NB4 (cell line): ENCODE data around the gene ITPK1.

Experiments
- MAX ChIP-seq: IDR thresholded peaks from 2 replicates; pipeline ENCODE4 v1.6.1; 2011; ENCODE audit warnings: low read depth, low read length
- MYC ChIP-seq: IDR thresholded peaks from 2 replicates; pipeline ENCODE4 v1.6.1; 2011; ENCODE audit warnings: low read depth, low read length
- POLR2A ChIP-seq: IDR thresholded peaks from 2 replicates; pipeline ENCODE4 v1.6.1; 2011; ENCODE audit warnings: mild to moderate bottlenecking; ENCODE audit not compliant: insufficient read length; ENCODE audit errors: extremely low read depth
- TF ChIP-seq, protein P1 (sequence below): IDR thresholded peaks from one replicate; pipeline ENCODE4 v1.5.1; 2012; ENCODE audit warnings: low read depth, low read length

DNA sequence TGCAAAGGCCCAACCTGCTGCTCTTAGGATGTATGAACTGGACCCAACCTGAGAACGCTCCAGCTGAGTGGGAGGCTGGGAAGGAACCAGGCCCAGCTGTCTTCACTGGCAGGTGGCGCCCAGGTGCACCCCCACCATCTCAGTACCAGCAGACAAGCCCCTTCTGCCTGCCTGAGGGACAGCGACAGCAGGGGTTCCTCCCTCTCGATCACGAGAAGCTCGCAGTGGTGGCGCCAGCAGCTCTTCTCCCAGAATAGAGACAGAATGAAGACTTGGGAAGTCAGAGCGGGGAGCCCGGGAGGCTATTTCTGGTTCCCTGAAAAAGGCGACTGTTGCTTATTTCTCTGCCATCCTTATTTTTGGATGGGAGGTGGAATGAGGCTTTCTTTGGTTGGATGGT is 146.3 kb downstream of the ITPK1 start:
- TF ChIP-seq, protein P1, sequence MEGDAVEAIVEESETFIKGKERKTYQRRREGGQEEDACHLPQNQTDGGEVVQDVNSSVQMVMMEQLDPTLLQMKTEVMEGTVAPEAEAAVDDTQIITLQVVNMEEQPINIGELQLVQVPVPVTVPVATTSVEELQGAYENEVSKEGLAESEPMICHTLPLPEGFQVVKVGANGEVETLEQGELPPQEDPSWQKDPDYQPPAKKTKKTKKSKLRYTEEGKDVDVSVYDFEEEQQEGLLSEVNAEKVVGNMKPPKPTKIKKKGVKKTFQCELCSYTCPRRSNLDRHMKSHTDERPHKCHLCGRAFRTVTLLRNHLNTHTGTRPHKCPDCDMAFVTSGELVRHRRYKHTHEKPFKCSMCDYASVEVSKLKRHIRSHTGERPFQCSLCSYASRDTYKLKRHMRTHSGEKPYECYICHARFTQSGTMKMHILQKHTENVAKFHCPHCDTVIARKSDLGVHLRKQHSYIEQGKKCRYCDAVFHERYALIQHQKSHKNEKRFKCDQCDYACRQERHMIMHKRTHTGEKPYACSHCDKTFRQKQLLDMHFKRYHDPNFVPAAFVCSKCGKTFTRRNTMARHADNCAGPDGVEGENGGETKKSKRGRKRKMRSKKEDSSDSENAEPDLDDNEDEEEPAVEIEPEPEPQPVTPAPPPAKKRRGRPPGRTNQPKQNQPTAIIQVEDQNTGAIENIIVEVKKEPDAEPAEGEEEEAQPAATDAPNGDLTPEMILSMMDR = no peak
- TF ChIP-seq MAX (no peak), POLR2A (no peak), MYC (no peak)
